GM06990 (cell line): Measurements from ENCODE around the gene NUP188.
"Not testable (repeated sequence)": the region's sequence is repeated elsewhere in the genome, so short reads cannot be mapped to it uniquely, and the experiment has no call there.

ENCODE experiments used
- DNase-seq: peaks from one replicate; pipeline ENCODE4 v3.0.0-alpha.2; 2011; ENCODE audit not compliant: insufficient read length; ENCODE audit errors: extremely low read depth
- H3K27me3 ChIP-seq: replicated peaks from 2 replicates; pipeline ENCODE4 v1.6.0; 2011; ENCODE audit warnings: low read length; ENCODE audit not compliant: control insufficient read depth, insufficient read depth
- H3K36me3 ChIP-seq: 2 replicates; pipeline ENCODE4 v1.5.1; 2011; ENCODE audit warnings: low read length; ENCODE audit not compliant: control insufficient read depth, insufficient read depth
- H3K4me3 ChIP-seq: replicated peaks from 2 replicates; pipeline ENCODE4 v1.5.1; 2011; ENCODE audit warnings: low read depth, mild to moderate bottlenecking, control low read depth, low read length
- TF ChIP-seq, protein P1 (sequence below): IDR thresholded peaks from 2 replicates; pipeline ENCODE4 v1.5.1; 2011; ENCODE audit warnings: low read length, control low read depth, mild to moderate bottlenecking, inconsistent platforms; ENCODE audit not compliant: insufficient read depth, poor library complexity, severe bottlenecking

The NUP188 gene

DNA sequence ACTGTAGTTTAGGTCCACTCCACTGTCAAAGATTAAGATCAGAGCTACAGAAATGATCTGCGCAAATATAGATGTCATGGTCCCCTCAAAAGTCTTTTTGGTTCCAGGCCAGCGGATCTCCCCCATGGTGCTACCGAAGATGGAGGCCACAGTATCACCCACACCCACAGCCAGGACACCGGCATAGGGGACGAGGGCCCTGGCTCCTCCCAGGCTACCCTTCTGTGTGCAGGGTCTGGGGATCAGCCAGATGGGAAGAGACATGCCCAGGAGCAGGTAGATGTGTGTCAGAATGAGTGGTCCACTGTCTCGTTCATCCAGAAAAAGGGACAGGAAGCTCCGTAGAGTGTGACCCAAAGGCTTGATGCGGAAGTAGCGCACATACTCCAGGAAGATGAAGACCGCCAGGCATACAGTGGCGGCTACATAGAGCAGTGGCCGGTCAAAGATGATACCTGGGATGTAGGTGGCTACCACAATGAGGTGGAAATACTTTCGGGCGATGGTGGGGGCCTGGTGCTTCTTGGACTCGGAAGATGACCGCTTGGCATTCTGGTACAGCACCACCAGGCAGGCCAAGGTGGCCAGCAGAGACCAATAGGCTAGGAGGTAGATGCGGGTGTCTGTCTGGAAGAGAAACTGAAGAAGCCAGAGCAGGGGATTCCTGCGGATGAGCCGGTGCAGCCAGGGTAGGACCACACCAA lies 1.5 kb upstream of the NUP188 start:
- no peaks in the 10 kb centered on the region for H3K27me3 ChIP-seq
- peaks cover 5% of the 10 kb centered on the region for H3K36me3 ChIP-seq
- TF ChIP-seq, protein P1, sequence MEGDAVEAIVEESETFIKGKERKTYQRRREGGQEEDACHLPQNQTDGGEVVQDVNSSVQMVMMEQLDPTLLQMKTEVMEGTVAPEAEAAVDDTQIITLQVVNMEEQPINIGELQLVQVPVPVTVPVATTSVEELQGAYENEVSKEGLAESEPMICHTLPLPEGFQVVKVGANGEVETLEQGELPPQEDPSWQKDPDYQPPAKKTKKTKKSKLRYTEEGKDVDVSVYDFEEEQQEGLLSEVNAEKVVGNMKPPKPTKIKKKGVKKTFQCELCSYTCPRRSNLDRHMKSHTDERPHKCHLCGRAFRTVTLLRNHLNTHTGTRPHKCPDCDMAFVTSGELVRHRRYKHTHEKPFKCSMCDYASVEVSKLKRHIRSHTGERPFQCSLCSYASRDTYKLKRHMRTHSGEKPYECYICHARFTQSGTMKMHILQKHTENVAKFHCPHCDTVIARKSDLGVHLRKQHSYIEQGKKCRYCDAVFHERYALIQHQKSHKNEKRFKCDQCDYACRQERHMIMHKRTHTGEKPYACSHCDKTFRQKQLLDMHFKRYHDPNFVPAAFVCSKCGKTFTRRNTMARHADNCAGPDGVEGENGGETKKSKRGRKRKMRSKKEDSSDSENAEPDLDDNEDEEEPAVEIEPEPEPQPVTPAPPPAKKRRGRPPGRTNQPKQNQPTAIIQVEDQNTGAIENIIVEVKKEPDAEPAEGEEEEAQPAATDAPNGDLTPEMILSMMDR, result no peak
- H3K4me3 ChIP-seq, result peak overlapping the region; percentile 79; the same call in 1 of the 2 replicates
- no peak for DNase-seq

DNA sequence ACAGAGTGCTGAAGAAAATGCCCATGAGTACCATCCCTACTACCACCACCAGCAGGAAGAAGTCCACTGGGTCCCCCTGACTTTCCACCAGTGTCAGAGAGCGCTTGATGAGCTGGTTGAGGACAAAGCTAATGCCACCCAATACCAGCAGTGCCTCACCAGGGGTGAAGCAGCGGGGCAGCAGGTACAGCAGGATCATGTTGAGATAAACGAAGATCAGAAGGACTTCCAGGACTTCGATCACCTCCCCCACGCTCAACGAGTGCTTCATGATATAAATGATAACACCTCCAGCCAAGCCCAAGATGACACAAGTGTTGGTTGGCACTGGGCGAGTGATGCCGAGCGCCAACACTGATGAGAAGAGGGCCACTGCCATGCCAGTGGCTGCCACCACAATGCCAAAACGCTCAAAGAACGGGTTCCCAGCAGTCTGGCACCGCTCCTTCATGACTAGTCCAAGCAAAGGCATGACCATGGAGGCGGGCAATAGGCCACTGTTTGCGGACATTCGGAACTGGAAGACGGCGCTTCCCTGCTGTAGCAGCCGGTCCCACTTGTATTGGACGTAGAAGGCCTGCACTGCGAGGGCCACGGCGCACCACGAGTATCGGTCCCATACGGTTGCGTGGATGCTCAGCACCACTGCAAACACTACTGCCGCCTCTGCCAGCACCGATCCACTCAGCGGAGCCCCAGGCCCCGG lies 775 bp upstream of the NUP188 start:
- no peak for DNase-seq
- H3K27me3 ChIP-seq, result no peaks in the 10 kb centered on the region
- TF ChIP-seq, protein P1, result no peak
- H3K4me3 ChIP-seq, result peak overlapping the region; percentile 79
- H3K36me3 ChIP-seq, result peaks cover 5% of the 10 kb centered on the region

DNA sequence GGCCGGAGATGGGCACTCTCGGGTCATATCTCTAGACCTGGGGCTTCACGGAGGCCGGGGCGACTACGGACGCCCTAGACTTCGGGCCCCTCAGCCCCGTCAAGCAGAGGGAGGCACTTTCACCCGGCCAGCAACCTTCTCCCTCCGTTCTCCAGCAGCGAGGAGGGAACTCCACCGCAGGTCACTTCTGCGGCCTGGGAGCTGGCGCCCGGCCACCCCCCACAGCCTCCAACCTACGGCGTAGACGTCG lies 297 bp upstream of the NUP188 start:
- Histone ChIP-seq H3K36me3 (peaks cover 7% of the 10 kb centered on the region), H3K4me3 (peak overlapping the region; percentile 79), H3K27me3 (no peaks in the 10 kb centered on the region)
- no peak for DNase-seq
- TF ChIP-seq, protein P1, result no peak

DNA sequence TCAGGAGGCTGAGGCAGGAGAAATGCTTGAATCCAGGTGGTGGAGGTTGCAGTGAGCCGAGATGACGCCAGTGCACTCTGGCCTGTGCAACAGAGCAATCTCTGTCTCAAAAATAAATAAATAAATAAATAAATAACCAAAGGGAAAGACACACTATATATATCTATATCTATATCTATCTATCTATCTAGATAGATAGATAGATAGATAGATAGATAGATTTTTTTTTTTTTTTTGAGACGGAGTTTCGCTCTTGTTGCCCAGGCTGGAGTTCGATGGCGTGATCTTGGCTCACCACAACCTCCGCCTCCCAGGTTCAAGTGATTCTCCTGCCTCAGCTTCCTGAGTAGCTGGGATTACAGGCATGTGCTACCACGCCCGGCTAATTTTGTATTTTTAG lies 13.9 kb downstream of the NUP188 start:
- H3K4me3 ChIP-seq, H3K27me3 ChIP-seq, H3K36me3 ChIP-seq, DNase-seq: not testable (repeated sequence)

DNA sequence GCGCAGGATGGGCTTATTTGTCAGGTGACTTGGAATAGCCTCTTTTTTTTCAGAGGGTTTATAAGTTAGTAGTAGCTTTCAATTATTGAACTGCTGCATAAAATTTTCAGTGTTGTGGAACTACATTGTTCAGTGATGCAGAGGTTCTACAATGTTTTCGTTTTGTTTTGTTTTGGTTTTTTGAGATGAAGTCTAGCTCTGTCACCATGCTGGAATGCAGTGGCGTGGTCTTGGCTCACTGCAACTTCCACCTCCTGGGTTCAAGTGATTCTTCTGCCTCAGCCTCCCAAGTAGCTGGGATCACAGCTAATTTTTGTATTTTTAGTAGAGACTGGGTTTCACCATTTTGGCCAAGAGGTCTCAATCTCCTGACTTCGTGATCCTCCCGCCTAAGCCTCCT lies 22.0 kb downstream of the NUP188 start:
- no peak overlapping the region for H3K4me3 ChIP-seq
- no peak for DNase-seq
- TF ChIP-seq, protein P1, result no peak
- H3K36me3 ChIP-seq, result peaks cover 8% of the 10 kb centered on the region
- H3K27me3 ChIP-seq, result no peaks in the 10 kb centered on the region

DNA sequence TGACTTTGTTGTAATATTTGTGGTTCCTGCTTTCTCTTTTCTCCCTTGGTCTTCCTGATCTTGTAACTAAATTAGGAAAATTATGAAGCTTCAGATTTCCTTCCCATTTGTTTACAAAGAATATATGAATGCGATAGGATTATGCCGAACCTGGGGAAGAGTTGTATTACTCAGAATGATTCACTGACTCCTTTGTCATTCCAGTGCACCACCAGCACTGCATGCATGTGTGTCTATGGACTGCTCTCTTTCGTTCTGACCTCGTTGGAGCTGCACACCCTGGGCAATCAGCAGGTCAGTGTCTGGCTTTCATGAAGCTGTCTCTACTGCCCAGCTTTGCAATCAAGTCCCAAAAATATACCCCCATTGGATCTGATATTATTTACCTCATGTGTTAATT lies 25.5 kb downstream of the NUP188 start:
- Histone ChIP-seq H3K27me3 (no peaks in the 10 kb centered on the region), H3K4me3 (no peak overlapping the region), H3K36me3 (peaks cover 15% of the 10 kb centered on the region)
- no peak for DNase-seq
- TF ChIP-seq, protein P1, result no peak
